SW 1271 (cell line): ENCODE measurements around the gene FANCC.

Experiments
- DNase-seq, 2 experiments: peaks; one replicate each; lab custom pipeline; 2025; lab: John Stamatoyannopoulos, UW

FANCC gene

DNA sequence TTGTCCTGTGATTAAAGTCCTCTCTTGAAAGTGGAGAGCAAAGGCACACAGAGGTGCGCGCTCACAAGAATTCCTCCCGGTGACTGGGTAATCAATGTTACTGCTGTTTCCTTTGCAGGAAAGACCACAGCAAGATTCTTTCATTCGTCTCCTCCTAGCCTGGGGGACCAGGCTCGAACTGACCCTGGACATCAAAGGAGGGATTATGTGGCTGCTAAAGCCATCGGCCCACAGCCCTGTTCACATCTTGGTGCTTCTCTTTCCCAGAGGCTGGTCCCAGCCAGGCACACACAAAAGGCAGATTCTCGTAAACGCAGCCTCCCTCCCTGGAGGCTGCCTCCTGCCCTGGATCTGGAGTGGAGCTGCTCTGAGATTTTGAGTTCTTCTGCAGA, 230.9 kb downstream of the FANCC start:
- DNase-seq, result no peak

GRCh38 chr9:95085861-95086563, 231.5 kb downstream of the FANCC start:
- DNase-seq, result no peak

GRCh38 chr9:95085036-95085770, 232.3 kb downstream of the FANCC start:
- DNase-seq, result no peak

DNA sequence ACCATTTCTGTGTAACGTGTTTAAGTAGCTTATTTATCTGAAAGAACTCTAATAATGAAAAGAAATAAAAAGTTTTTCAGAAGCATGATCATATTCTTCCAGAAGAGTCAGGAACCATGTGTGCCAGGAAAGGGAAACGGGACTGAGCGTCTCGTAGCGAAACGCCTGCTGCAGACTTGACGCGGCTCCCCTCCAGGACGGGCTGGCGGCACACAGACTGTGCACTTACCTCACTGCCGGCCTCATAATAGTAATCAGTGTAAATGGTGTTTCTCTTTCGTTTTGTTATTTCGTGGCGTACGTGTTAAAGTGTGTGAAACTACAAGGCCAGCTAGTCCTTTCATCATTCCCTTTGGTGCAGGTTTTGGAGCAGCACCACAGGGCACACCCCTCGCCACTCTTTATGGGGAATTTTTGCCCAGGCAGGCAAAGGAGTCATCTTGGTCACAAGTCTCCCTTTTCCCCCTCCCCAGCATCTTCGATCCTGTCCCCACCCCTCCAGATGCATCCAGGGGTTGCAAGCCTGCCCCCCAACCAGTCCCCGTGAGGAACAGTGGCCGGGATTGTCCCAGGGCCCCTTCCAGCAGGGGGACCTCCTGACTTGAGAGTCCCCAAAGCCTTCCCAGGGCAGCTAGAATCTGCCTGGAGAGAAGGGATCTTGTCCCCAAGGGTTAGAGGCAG, 233.1 kb downstream of the FANCC start:
- no peak for DNase-seq

DNA sequence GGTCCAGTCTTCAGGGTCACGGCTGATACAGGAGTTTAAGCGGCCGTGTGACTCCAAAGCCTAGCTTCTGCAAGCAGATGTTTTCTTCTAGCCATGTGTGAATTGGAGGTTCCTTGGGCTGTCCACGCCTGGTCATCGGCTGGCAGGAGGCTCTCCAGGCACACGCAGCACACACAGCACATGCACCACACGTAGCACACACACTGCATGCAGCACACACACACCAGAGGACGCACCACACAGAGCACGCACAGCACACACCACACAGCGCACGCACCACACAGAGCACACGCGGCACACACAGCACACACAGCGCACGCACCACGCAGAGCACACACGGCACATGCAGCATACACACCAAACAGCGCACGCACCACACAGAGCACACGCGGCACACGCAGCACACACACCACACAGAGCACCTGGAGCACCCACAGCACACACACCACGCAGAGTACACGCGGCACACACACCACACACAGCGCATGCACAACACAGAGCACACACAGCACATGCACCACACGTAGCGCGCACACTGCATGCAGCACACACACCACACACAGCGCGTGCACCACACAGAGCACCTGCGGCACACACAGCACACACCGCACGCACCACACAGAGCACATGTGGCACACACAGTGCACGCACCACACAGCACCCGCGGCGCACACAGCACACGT, 234.3 kb downstream of the FANCC start:
- no peak for DNase-seq

DNA sequence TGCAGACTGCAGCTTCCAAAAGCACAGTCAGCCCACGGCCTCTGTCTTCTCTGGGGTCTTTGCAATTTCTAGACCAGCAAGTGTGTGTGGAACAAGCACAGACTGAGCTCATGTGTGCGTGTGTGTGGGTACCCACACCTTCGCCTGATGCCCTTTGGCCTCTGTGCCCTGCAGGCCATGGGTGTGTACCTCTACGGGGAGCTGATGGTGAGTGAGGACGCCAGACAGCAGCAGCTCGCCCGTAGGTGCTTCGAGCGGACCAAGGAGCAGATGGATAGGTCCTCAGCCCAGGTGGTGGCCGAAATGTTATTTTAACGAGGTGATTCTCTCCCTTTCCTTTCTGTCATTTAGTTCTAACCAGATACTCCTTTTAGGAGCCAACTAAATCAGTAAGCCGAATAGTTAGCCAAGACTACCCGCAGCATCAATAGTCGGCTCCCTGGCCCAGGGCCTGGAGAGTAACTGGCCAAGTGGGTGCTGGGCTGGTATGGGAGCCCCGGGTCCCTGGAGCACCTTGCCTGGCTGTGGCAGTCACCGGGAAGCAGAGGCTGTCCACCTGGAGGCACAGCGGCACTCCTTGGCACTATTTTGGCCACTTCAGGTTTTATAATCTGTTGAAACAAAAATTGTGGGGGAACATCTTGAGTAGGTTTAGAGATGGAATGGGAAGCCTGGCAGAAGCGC, 235.0 kb downstream of the FANCC start:
- DNase-seq, result no peak

- DNase-seq, result no peak
Measured at GRCh38 chr9:95081998-95082397, 235.5 kb downstream of the FANCC start.

- no peak for DNase-seq
Measured at GRCh38 chr9:95080961-95081647, 236.4 kb downstream of the FANCC start.

- DNase-seq, result no peak
Measured at GRCh38 chr9:95079461-95079860, 238.0 kb downstream of the FANCC start.

GRCh38 chr9:95078939-95079338, 238.6 kb downstream of the FANCC start:
- DNase-seq, result no peak

GRCh38 chr9:95078511-95078910, 239.0 kb downstream of the FANCC start:
- no peak for DNase-seq

DNA sequence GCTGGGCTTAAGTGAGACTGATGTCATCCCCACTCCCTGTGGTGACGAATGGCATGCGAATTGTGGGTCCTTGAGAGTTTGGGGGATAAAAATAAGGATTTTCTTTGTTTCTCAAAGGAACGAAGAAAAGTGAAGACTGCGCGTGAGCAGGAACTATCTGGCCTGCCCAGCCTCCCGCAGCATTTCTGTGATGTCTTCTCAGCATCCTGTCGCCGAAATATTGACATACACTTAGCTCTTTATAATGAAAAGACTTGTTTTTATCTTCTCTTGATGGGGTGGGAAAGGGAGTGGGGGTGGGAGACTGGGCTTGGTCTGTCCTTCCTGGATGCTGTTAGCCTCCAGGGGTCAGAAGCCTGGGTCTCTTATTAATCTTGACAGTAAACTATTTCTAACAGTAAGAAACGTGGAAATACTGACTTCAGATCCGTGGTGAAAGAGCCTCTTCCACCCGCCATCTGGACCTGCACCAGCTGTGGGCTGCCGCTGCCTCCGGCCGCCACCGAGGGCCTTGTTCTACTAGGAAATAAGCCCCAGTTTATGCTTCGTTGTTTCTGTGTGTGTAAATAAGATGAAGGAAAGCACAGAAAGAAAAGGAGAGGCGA, 239.6 kb downstream of the FANCC start:
- DNase-seq, result no peak

- no peak for DNase-seq
Measured at GRCh38 chr9:95077053-95077765, 240.3 kb downstream of the FANCC start.

DNA sequence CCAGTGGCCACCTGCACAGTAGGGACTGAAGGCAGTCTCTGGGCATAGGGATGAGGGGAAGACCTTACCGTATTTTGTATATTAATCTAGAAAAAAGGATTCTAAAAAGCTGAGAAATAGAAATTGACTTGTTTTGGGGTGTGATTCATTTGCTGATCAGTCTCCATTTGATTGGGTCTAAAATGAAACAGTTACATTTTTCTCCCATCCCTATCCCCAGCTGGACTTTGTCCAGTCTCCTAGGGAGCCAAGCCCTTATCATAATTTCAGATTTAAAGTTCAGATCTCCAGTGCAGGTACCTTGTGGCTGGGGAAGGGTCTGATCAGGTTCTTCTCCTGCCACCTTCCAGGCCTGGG, 240.8 kb downstream of the FANCC start:
- DNase-seq, result no peak

DNA sequence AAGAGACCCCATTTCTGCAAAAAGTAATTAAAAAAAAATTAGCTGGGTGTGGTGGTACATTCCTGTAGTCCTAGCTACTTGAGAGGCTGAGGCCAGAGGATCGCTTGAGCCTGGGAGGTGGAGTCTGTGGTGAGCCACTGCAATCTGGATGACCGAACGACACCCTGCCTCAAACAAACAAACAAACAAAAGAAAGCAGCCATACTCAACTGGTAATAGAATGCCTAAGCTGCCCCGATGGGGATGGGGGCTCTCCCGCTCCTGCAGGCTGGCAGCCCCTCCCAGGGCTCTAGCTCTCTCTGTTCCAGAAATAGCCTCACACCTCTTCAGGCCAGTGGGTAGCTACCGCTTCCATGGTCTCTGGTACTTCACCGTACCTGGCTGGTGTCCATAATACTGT, 241.8 kb downstream of the FANCC start:
- DNase-seq, result no peak

GRCh38 chr9:95074632-95075031, 242.9 kb downstream of the FANCC start:
- DNase-seq, result no peak

DNA sequence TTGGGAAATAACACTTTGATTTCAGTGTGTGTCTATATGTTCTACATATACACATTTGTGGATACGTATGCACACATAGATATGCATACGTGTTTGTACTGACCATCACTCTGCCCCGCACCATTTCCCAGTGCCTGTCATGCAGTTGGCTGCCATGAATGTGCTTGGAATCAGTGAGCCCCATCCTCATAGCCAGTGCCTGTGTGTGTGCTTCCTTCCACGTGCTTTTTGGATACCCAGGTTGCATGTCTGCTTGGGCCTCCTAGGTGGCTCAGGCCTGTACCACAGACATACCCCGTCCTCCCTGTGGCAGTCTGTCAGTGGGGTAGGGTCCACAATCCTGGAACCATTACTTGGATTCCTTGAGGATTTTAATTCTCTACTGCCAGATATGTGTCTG, 243.6 kb downstream of the FANCC start:
- DNase-seq, result no peak

GRCh38 chr9:95073042-95073607, 244.4 kb downstream of the FANCC start:
- DNase-seq, result peak in 1 of 2 experiments; percentile 14

- DNase-seq, result no peak
Measured at GRCh38 chr9:95071925-95072324, 245.6 kb downstream of the FANCC start.

DNA sequence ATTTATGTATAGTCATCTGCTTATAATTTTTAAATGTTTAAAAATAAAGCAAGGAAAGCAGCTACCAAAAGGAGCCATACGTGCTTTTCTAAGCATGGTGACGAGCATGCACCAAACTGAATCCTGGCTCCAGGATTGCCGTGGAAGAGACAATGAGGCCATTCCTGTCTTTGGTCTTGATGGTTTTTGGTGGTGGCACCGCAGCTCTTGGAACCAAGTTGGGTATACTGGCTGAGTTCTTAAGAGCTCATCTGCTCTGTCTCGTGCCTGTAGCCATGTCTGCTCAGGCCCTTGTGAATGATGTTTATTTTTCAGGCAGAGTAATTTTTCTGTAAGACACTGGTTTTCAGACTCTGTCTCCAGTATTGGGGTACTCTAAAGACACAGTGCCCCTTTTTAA, 246.1 kb downstream of the FANCC start:
- no peak for DNase-seq
